Small intestine (tissue), 7 donors: ENCODE measurements around the gene RBM45. TPM values are rescaled to one million over a fixed set of nuclear protein-coding genes. Genes with fewer than 3 reads are reported as not detected.
A peak's percentile ranks its signal among the peaks of the same experiment; 100 is the strongest.
"Not testable (repeated sequence)": the region's sequence is repeated elsewhere in the genome, so short reads cannot be mapped to it uniquely, and the experiment has no call there.

ENCODE experiments used
- DNase-seq, 2 donors: peaks; one replicate each; pipeline versions ENCODE4 v3.0.0 to v3.0.0-alpha.2; 2013
- FAIRE-seq: peaks from 2 replicates; lab custom pipeline; 2012; peaks lifted over from hg19 to GRCh38; lab: Jason Lieb, UNC
- H3K27ac ChIP-seq, 3 donors: one replicate each; pipeline ENCODE4 v1.5.1; 2013; ENCODE audit warnings: low read length in 2 of 3, mild to moderate bottlenecking in 2 of 3, control low read depth in 1 of 3, inconsistent platforms in 1 of 3, low read depth in 1 of 3, moderate library complexity in 1 of 3
- H3K27me3 ChIP-seq, 3 donors: one replicate each; pipeline ENCODE4 v1.6.1; 2013; ENCODE audit warnings: low read length in 3 of 3, inconsistent platforms in 1 of 3; ENCODE audit not compliant: control insufficient read depth in 3 of 3, insufficient read depth in 3 of 3
- H3K36me3 ChIP-seq, 3 donors: one replicate each; pipeline ENCODE4 v1.6.1; 2013; ENCODE audit warnings: low read length in 3 of 3, inconsistent platforms in 1 of 3, low read depth in 1 of 3, mild to moderate bottlenecking in 1 of 3, moderate library complexity in 1 of 3; ENCODE audit not compliant: control insufficient read depth in 3 of 3, insufficient read depth in 2 of 3
- H3K4me1 ChIP-seq, 3 donors: one replicate each; pipeline ENCODE4 v1.6.1; 2013; ENCODE audit warnings: low read length in 2 of 3, inconsistent platforms in 1 of 3, low read depth in 1 of 3, mild to moderate bottlenecking in 1 of 3, moderate library complexity in 1 of 3; ENCODE audit not compliant: control insufficient read depth in 3 of 3, insufficient read depth in 2 of 3
- H3K4me3 ChIP-seq, 3 donors: one replicate each; pipeline ENCODE4 v1.5.1; 2013; ENCODE audit warnings: low read length in 3 of 3, control low read depth in 1 of 3, inconsistent platforms in 1 of 3, low read depth in 1 of 3, mild to moderate bottlenecking in 1 of 3, moderate library complexity in 1 of 3
- H3K9me3 ChIP-seq, 2 donors: one replicate each; pipeline ENCODE4 v1.6.1; 2013; ENCODE audit warnings: low read depth in 1 of 2, low read length in 1 of 2; ENCODE audit not compliant: control insufficient read depth in 2 of 2, insufficient read depth in 1 of 2
- WGBS, 3 donors: extraction: QIAGEN DNeasy Blood & Tissue Kit; methylation state at CpG; one replicate each; pipeline ENCODE4 v1.1.7; 2013; 5-methylcytosine and 5-hydroxymethylcytosine counted together
- polyA plus RNA-seq, 4 donors: library from polyadenylated mRNA; stranded (reverse) in 3 of 4; unstranded in 1 of 4; fragments of 200-250 nt in 3 of 4; fragments of 120-200 nt in 1 of 4; gene quantifications; one replicate each; pipeline versions ENCODE4 v1.2.1 to v1.2.3, GENCODE V29; 2013
- donor health status: healthy with polysubstance abuse.
- donor health status: control.
- donor health status: control.
- donor health status: Bipolar disorder and iron deficiency.
- donor health status: healthy.

Gene RBM45
- polyA plus RNA-seq, 4 donors: 10.6 to 13.7 (median 13.0) TPM

DNA sequence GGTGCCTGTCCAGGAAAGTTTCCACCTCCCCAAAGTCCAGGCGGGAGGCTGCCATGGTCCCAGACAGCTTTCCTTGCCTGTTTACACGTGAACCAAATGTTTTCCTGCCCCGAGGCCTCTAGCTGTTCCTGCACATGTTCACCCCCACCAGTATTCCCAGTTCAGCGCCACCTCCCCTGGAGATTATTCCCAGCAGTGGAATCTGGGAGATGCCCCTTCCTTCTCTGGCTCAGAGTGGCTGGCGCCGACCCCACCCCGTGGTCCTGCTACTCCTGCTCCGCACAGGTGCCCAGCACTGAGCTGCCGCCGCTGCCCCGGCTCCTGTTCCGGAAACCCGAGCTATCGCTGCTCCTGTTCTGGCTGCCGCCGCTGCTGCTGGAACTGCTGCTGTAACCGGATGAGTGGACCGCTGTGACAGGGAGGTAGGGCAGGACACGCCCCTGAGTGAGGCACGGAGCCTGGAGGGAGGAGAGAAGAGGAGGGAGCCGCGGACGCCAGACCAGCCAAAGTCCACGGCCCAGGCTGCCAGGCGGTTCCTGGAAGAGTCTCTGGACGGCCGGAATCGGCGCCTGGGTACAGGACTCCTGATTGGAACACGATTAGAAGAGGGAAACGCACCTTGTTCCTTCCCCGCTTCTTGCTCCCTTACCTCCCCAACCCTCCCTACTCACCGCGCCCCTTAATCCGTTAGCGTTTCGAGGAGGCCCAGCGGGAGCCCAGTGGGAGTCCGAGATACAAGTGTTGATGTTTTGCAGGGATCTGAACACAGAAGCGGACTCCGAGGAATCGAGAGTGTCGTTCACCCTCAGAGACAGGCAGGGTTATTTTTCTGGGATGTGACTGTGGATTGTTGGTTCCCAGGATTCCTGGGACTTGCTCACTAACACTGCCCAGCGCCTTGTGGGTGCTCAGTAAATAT lies 39.6 kb upstream of the RBM45 start, which contains the start of gene PDE11A:
Gene PDE11A (minus strand): TSS at position 395 of the 919 bp plus-strand sequence. CDS start 340 bp downstream, at position 55.
- no peaks in the 10 kb centered on the region for H3K27me3 ChIP-seq
- no peaks in the 10 kb centered on the region for H3K36me3 ChIP-seq
- 1 to 5% (median 3%) methylated on average over 44 of the region's 44 CpGs for WGBS, 3 donors
- FAIRE-seq (no peak), DNase-seq (peak; percentile 94 to 97)
- H3K4me1 ChIP-seq: peaks cover 0 to 21% (median 0%) of the 10 kb centered on the region in 3 donors
- H3K4me3 ChIP-seq: peak within 1 kb of the TSS; percentile 9 to 58 (median 41)
- no peaks in the 10 kb centered on the region for H3K9me3 ChIP-seq
- peak within 1 kb of the TSS; percentile 68 to 87 (median 71) for H3K27ac ChIP-seq

DNA sequence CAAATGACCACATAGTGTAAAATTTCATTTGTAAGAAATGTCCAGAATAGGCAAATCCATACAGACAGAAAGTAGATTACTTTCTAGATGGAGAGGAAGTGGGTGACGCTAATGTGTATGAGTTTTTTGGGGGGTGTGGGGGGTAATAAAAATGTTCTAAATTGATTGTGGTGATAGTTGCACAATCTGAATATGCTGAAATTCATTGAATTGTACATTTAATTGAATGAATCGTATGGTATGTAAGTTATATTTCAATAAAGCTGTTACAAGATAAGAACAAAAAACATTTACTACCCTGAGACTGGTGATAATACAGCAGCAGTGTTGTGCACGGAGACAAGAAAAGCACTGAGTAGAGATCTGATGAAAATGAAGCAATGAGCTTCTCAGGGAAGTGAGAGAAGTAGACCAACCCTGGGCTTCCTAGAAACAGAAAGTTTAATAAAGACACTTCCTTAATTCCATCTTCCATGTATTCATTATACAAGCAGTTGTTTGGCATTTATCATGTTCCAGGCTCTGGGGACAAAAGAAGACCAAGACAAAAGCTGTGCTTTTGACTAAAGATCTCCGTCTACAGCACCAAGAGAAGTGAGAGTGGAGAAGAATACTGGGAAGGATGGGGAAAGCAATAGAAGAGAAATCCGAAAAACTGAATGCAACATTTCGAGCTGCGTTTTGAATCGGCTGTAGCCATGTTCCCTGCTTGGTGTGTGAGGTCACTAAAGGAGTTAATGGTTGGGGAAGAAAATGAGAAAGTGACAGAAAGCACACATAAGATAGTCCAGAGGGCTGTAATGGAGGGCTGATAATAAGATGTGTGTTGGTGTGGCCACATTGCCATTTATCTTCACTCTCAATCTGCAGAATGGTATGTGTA lies 37.9 kb upstream of the RBM45 start:
- Histone ChIP-seq H3K4me1 (peaks cover 0 to 21% (median 0%) of the 10 kb centered on the region in 3 donors), H3K9me3 (peaks cover 0 to 3% of the 10 kb centered on the region in 2 donors), H3K27ac (no peak overlapping the region), H3K27me3 (no peaks in the 10 kb centered on the region), H3K36me3 (no peaks in the 10 kb centered on the region), H3K4me3 (no peak overlapping the region)
- WGBS, 3 donors: 71 to 77% (median 77%) methylated on average over 8 of the region's 8 CpGs
- FAIRE-seq (no peak), DNase-seq (peak; percentile 10 to 23)

DNA sequence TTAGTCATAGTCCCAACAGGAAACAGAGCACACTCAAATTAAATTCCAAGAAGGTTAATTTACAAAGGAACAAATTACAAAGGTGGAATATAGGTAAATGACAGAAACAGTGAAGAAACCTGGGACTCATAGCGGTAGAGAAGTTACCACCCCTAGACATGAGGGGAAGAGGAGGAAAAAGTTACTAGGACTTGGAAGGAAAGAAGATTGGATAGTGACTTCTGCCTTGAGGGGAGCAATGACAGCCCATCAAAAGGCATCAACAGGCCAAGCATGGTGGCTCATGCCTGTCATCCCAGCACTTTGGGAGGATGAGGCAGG lies 37.3 kb upstream of the RBM45 start:
- Histone ChIP-seq H3K4me3 (no peak overlapping the region), H3K9me3 (peaks cover 0 to 3% of the 10 kb centered on the region in 2 donors), H3K27me3 (no peaks in the 10 kb centered on the region), H3K36me3 (no peaks in the 10 kb centered on the region), H3K27ac (no peak overlapping the region), H3K4me1 (peaks cover 0 to 21% (median 0%) of the 10 kb centered on the region in 3 donors)
- FAIRE-seq (no peak), DNase-seq (no peak)
- 87 to 94% (median 89%) methylated on average over 1 of the region's 1 CpG for WGBS, 3 donors

DNA sequence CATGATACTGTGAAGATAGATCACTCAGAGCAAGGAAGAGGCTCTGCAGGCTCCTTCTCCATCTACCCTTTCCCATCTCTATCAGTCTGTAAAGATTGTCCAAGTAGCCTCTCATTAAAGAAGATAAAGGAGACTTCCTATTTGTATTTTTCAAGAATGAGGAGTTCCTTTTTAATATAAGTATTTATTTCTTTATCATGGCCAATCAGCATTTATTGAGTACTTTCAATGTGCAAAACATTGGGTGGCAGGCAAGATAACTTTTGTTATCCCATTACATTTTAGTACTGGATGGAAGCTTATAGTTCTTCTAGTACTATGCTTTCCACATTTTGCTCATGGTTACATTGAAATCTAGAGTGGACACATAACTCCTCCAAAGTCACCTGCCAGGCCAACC lies 36.1 kb upstream of the RBM45 start:
- no peak overlapping the region for H3K4me3 ChIP-seq
- no peak for FAIRE-seq
- H3K27ac ChIP-seq: no peak overlapping the region
- no peak for DNase-seq
- peaks cover 0 to 21% (median 0%) of the 10 kb centered on the region in 3 donors for H3K4me1 ChIP-seq
- H3K36me3 ChIP-seq: no peaks in the 10 kb centered on the region
- no peaks in the 10 kb centered on the region for H3K27me3 ChIP-seq
- H3K9me3 ChIP-seq: peaks cover 0 to 3% of the 10 kb centered on the region in 2 donors

DNA sequence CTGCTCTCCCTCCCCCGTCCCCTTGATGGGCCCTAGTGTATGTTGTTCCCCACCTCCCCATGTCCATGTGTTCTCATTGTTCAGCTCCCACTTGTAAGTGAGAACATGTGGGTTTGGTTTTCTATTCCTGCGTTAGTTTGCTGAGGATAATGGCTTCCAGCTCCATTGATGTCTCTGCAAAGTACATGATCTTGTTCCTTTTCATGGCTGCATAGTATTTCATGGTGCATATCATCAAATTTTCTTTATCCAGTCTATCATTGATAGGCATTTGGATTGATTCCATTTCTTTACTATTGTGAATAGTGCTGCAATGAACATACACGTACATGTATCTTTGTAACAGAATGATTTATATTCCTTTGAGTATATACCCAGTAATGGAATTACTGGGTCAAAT lies 33.0 kb upstream of the RBM45 start:
- 82 to 89% (median 84%) methylated on average over 3 of the region's 3 CpGs for WGBS, 3 donors
- not testable (repeated sequence) for H3K27ac ChIP-seq, H3K9me3 ChIP-seq, H3K27me3 ChIP-seq, DNase-seq, H3K4me3 ChIP-seq, FAIRE-seq, H3K4me1 ChIP-seq, H3K36me3 ChIP-seq

DNA sequence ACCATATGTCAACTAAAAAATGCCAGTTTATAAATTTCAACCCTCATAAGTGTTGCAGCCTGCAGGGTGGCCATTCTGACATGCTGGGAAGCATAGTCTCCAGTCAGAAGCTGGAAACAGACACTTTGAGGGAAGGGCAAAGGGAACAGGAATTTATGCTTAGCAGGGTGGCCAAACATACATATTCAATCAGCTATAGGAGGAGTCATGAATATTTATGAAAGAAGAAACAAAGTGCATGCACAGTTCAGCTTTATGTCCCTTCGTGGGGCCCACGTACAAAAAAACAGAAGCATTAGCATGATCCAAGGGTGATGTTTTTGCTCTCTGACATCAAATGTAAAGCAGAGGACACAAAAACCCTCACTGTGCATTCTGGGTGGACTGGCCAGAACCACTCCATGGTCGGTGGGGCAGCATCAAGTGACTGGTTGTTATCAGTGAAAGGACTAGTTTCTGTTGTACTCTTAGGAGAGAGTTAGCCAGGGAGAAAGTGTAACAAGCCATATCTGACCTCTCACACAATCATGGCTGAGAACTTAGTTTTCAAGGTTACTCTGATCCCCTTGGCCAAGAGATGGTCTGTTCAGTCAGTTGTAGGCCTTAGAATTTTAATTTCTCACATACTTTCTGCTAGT lies 29.7 kb upstream of the RBM45 start:
- H3K4me3 ChIP-seq: no peak overlapping the region
- H3K36me3 ChIP-seq: no peaks in the 10 kb centered on the region
- FAIRE-seq: no peak

DNA sequence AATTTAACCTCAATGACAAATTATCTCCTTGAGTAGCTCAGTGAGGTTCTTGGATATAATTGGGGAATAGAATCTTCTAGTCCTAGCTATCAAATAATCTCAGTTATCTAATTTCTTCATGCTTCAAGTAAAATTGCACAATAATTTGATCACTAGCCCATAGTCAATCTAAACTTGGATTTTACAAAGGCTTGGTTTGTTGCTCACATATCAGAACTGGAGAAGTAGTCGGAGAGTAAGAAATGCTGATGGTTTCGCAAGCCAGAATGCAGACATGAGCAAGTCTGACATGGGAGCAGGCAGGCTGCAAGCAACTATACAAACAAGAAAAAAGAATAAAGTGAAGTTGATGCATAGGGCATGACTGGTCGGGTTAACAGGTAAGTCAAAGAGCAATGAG lies 28.0 kb upstream of the RBM45 start:
- Histone ChIP-seq H3K27ac (no peak overlapping the region), H3K36me3 (no peaks in the 10 kb centered on the region), H3K4me1 (peaks cover 0 to 1% (median 0%) of the 10 kb centered on the region in 3 donors), H3K4me3 (no peak overlapping the region), H3K27me3 (no peaks in the 10 kb centered on the region), H3K9me3 (no peaks in the 10 kb centered on the region)
- no peak for DNase-seq
- 73 to 80% (median 77%) methylated on average over 3 of the region's 3 CpGs for WGBS, 3 donors
- no peak for FAIRE-seq

More for the DNA sequence above, 29.7 kb upstream of the RBM45 start:
- 59 to 81% (median 69%) methylated on average over 3 of the region's 3 CpGs for WGBS, 3 donors
- no peaks in the 10 kb centered on the region for H3K27me3 ChIP-seq
- H3K4me1 ChIP-seq: no peaks in the 10 kb centered on the region
- H3K27ac ChIP-seq: no peak overlapping the region
- DNase-seq: no peak
- peaks cover 0 to 3% of the 10 kb centered on the region in 2 donors for H3K9me3 ChIP-seq

DNA sequence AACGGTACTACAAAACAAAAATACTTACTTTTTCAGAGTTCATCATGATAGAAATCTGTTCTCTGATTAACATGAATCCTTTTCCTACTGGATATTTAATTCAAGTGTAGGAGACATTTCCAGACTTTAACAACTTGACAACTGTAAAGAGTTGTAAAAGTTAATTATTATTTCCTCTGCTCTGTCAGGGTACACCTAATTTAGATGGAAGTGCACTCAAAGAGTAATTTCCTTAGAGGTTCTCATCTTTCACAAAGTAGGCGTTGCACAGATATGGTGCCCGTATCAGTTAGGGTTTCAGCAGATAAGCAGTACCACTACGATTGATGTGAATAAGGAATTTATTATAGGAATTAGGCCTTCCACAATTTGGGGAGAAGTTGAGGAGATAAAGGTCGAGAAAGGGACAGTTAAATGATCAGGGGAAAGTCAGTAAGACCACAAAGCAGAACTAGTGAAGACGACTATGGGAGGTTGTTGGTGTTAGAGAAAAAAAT lies 23.4 kb upstream of the RBM45 start:
- Histone ChIP-seq H3K27me3 (no peaks in the 10 kb centered on the region), H3K4me1 (peaks cover 0 to 6% (median 0%) of the 10 kb centered on the region in 3 donors), H3K9me3 (no peaks in the 10 kb centered on the region), H3K36me3 (no peaks in the 10 kb centered on the region), H3K4me3 (no peak overlapping the region), H3K27ac (no peak overlapping the region)
- WGBS, 3 donors: 25 to 50% (median 45%) methylated on average over 6 of the region's 6 CpGs
- FAIRE-seq (no peak), DNase-seq (peak; percentile 25 to 63)
